ENCODE results near the gene OR10H4. TPM values are rescaled to one million over a fixed set of nuclear protein-coding genes. Genes with fewer than 3 reads are reported as not detected.
"Not testable (repeated sequence)": the region's sequence is repeated elsewhere in the genome, so short reads cannot be mapped to it uniquely, and the experiment has no call there.

Gene OR10H4, protein sequence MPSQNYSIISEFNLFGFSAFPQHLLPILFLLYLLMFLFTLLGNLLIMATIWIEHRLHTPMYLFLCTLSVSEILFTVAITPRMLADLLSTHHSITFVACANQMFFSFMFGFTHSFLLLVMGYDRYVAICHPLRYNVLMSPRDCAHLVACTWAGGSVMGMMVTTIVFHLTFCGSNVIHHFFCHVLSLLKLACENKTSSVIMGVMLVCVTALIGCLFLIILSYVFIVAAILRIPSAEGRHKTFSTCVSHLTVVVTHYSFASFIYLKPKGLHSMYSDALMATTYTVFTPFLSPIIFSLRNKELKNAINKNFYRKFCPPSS
- not detected in 2 replicates for total RNA-seq (2011; cell fraction: chromatin; rRNA removed; ENCODE audit: low replicate concordance)
- not detected in 2 replicates for total RNA-seq (2011; cell fraction: nucleolus; rRNA removed)
- total RNA-seq (2011; cell fraction: nucleoplasm; rRNA removed): not detected in 2 replicates
- total RNA-seq (2014; rRNA removed) (not detected in 2 replicates), total RNA-seq (2014; rRNA removed; fragmentation: Illumina TruSeq; extraction: Trizol) (not detected in 2 replicates), total RNA-seq (2015; rRNA removed; fragmentation: Illumina TruSeq; extraction: Trizol) (not detected in 2 replicates), total RNA-seq (2021) (not detected in 2 replicates), polyA plus RNA-seq (2011; rRNA removed) (not detected in 2 replicates), polyA plus RNA-seq (2014; fragmentation: Illumina TruSeq; extraction: Trizol) (not detected in 2 replicates), polyA plus RNA-seq (2014; fragmentation: Nextera tagmentation; extraction: Ambion mirVana) (not detected), polyA plus RNA-seq (2014; rRNA removed) (not detected in 2 replicates), polyA minus RNA-seq (2011; rRNA and poly(A)+ RNA removed) (not detected in 2 replicates), Bru-seq, nascent RNA (not detected), BruChase-seq, experiment 1, labeled RNA remaining after a 2-hour chase (not detected), BruChase-seq, experiment 2, labeled RNA remaining after a 6-hour chase (not detected)
- not detected in 2 replicates for polyA plus RNA-seq (2011; cell fraction: cytosol; rRNA removed)
- polyA plus RNA-seq (2011; cell fraction: nucleus; rRNA removed): not detected in 2 replicates
- not detected in 2 replicates for polyA plus RNA-seq (2012)
- polyA minus RNA-seq (2011; cell fraction: cytosol; rRNA and poly(A)+ RNA removed): not detected in 2 replicates
- polyA minus RNA-seq (2011; cell fraction: nucleus; rRNA and poly(A)+ RNA removed): not detected in 2 replicates
- long read RNA-seq, experiment 1: 0 reads
- long read RNA-seq, experiment 2: 0 reads
- long read RNA-seq, experiment 3: 0 reads

DNA sequence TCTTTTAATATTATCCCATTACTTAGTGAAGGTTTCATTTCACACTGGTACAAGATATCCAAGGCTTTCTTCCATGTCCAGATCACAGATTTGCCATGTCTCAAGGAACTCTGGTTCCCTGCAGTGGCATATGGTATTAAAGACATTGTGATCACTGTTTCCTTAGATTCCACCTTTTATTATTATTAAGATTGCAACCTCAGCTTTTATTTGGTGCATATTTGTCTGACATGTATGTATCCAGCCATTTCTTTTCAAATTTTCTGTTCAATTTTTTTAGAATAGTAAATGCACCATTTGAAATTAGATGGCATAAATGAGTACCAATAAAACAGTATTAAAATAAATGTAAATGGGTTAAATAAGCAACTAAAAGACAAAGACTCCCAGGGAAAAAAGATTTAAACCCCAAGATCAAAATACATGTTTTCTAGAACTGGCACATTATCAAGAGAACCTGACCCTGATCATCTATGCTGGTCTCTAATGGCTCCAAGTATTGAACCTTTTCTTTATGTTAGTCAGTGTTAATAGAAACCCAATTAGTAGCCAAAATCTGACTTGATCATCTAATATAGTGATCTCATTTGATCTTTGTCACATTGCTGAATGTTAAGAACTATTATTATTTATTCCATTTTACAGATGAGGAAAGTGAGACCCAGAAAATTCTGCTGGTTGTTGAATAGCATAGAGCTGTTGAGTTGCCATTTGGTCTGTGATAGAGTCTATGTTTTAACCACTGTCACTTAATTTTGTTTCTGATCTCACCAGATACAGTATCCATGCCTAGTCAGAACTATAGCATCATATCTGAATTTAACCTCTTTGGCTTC is at the start of gene OR10H4:
Gene OR10H4, plus strand, starts transcription at position 786 of the 836 bp plus-strand sequence. Its CDS starts 0 bp downstream, at position 786.
- FAIRE-seq: no peak
- H3K9ac ChIP-seq (ENCODE audit: insufficient read depth in 1 of 2, low read depth in 2 of 2, low read length in 2 of 2): no peak within 1 kb of the TSS
- intact Hi-C loops (cut with micrococcal nuclease): no loop called here
- no peaks in the 10 kb centered on the region for H3K36me3 ChIP-seq (ENCODE audit: control insufficient read depth, insufficient read depth, low read length)
- H3K4me3 ChIP-seq: no peak within 1 kb of the TSS
- TF ChIP-seq GTF2E2 (tag; IDR thresholded peaks at IDR 0.05): no peak
- TF ChIP-seq ZNF507 (tag; conservative IDR thresholded peaks at IDR 0.05): peak; percentile 98
- TF ChIP-seq ZNF316 (IDR thresholded peaks at IDR 0.05): peak; percentile 53
- peak; percentile 89 for TF ChIP-seq ZNF354B (CRISPR knock-in tag; IDR thresholded peaks at IDR 0.05)
- TF ChIP-seq RBM25 (IDR thresholded peaks at IDR 0.05; ENCODE audit: low read depth, low read length, severe bottlenecking): peak; percentile 55
- TF ChIP-seq ZFP91 (CRISPR knock-in tag; IDR thresholded peaks at IDR 0.05): no peak
- no peak for TF ChIP-seq ZNF57 (CRISPR knock-in tag; IDR thresholded peaks at IDR 0.05)
- ChIA-PET CTCF (ENCODE audit: low intra/inter-chr PET ratio) (no interaction called here), POLR2A (no interaction called here)
- no peak within 1 kb of the TSS for H2AFZ ChIP-seq (ENCODE audit: low read depth, low read length)
- in situ Hi-C loops (cut with MboI): no loop called here
- no peaks in the 10 kb centered on the region for H3K4me1 ChIP-seq (replicated peaks in 1 of 2; ENCODE audit: control insufficient read depth in 2 of 2, insufficient read depth in 2 of 2, low read length in 2 of 2)
- no peaks in the 10 kb centered on the region for H3K27me3 ChIP-seq (ENCODE audit: control insufficient read depth in 2 of 2, insufficient read depth in 2 of 2, low read length in 2 of 2)
- no peak within 1 kb of the TSS for H3K27ac ChIP-seq (ENCODE audit: extremely low read depth, low read depth, low read length)
- no peak within 1 kb of the TSS for H3K4me2 ChIP-seq (ENCODE audit: insufficient read depth, low read length)
- DNase-seq (ENCODE audit: extremely low read depth in 1 of 4, low spot score in 3 of 4): no peak
- no peaks in the 10 kb centered on the region for H4K20me1 ChIP-seq (replicated peaks; ENCODE audit: control insufficient read depth, insufficient read depth, low read length)
- H3K79me2 ChIP-seq (ENCODE audit: control insufficient read depth, insufficient read depth, low read length): no peaks in the 10 kb centered on the region; the same call in 2 of the 3 replicates
- H3K9me1 ChIP-seq (ENCODE audit: control insufficient read depth, insufficient read depth, low read length): no peaks in the 10 kb centered on the region
- BruUV-seq (replicated peaks): no TSS peak
- no peaks in the 10 kb centered on the region; the same call in none of the 2 replicates for H3K9me3 ChIP-seq (replicated peaks; ENCODE audit: control insufficient read depth, insufficient read depth, low read depth, low read length)
- no peak for ATAC-seq

GRCh38 chr19:15899561-15899960 is 49.2 kb upstream of the OR10H4 start:
- in situ Hi-C loops (cut with MboI); H3K4me2 ChIP-seq (ENCODE audit: insufficient read depth, low read length); H3K9me3 ChIP-seq (replicated peaks; ENCODE audit: control insufficient read depth, insufficient read depth, low read depth, low read length); intact Hi-C loops (cut with micrococcal nuclease); H3K27ac ChIP-seq (ENCODE audit: extremely low read depth, low read depth, low read length); FAIRE-seq; CTCF ChIA-PET (ENCODE audit: low intra/inter-chr PET ratio); DNase-seq (ENCODE audit: extremely low read depth in 1 of 4, low spot score in 3 of 4); H3K79me2 ChIP-seq (ENCODE audit: control insufficient read depth, insufficient read depth, low read length); POLR2A ChIA-PET; BruUV-seq (replicated peaks); H4K20me1 ChIP-seq (replicated peaks; ENCODE audit: control insufficient read depth, insufficient read depth, low read length); H3K9ac ChIP-seq (ENCODE audit: insufficient read depth in 1 of 2, low read depth in 2 of 2, low read length in 2 of 2); H3K4me3 ChIP-seq; H3K27me3 ChIP-seq (ENCODE audit: control insufficient read depth in 2 of 2, insufficient read depth in 2 of 2, low read length in 2 of 2); ATAC-seq; H2AFZ ChIP-seq (ENCODE audit: low read depth, low read length); H3K9me1 ChIP-seq (ENCODE audit: control insufficient read depth, insufficient read depth, low read length); H3K36me3 ChIP-seq (ENCODE audit: control insufficient read depth, insufficient read depth, low read length): not testable (repeated sequence)
- peaks cover 0 to 21% of the 10 kb centered on the region in 2 experiments; a peak in 2 of 5 replicates for H3K4me1 ChIP-seq (replicated peaks in 1 of 2; ENCODE audit: control insufficient read depth in 2 of 2, insufficient read depth in 2 of 2, low read length in 2 of 2)
- WGBS (ENCODE audit: insufficient coverage, low coverage, missing lambda C conversion rate): 44% methylated on average over 18 of the region's 30 CpGs

Measured in K562 (cell line).